ENCODE data around the gene ABR. TPM values are rescaled to one million over a fixed set of nuclear protein-coding genes. Genes with fewer than 3 reads are reported as not detected.

The ABR gene
- total RNA-seq, 2 donors from 2014 or later = 243 to 326 TPM

- H3K9ac ChIP-seq (ENCODE audit: low read depth in 2 of 2, low read length in 2 of 2) = no peak overlapping the region
- H3K9me3 ChIP-seq = no peaks in the 10 kb centered on the region
- no peaks in the 10 kb centered on the region for H3K27me3 ChIP-seq
- H3K36me3 ChIP-seq = peaks cover 7% of the 10 kb centered on the region
- no peak for TF ChIP-seq CTCF (IDR thresholded peaks at IDR 0.05)
- H3K4me1 ChIP-seq = no peaks in the 10 kb centered on the region
- no peak overlapping the region for H3K4me3 ChIP-seq
- no peak overlapping the region for H3K27ac ChIP-seq
- no peak for DNase-seq
- intact Hi-C loops (cut with DNase I) = loop anchor here (5.0 kb wide), 2 partner anchors 48 to 92 kb away; no protein-coding TSS in a partner anchor
These were observed 124.5 kb downstream of the ABR start for GRCh38 chr17:1055231-1055630.

DNA sequence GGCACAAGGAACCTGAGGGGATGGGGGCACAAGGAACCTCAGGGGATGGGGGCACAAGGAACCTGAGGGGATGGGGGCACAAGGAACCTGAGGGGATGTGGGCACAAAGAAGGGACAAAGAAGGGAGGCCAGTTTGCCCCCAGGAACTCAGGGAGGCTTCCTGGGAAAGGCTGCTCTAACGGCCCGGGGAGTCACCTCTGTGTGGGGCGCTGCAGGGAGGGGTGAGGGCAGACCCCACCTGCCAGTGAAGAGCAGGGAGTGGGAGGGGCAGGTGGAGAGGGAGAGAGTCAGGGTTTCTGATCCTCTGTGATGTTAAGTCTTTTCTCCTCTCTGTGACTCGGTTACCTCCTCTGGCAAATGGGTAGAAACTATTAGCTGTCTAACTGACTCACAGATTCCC, 125.1 kb downstream of the ABR start:
- intact Hi-C loops (cut with DNase I) = loop anchor here (5.0 kb wide), 2 partner anchors 47 to 93 kb away; no protein-coding TSS in a partner anchor
- Histone ChIP-seq H3K4me3 (no peak overlapping the region), H3K27me3 (no peaks in the 10 kb centered on the region), H3K36me3 (peaks cover 7% of the 10 kb centered on the region), H3K27ac (no peak overlapping the region), H3K9me3 (no peaks in the 10 kb centered on the region), H3K9ac (ENCODE audit: low read depth in 2 of 2, low read length in 2 of 2) (no peak overlapping the region), H3K4me1 (no peaks in the 10 kb centered on the region)
- no peak for TF ChIP-seq CTCF (IDR thresholded peaks at IDR 0.05)
- no peak for DNase-seq

DNA sequence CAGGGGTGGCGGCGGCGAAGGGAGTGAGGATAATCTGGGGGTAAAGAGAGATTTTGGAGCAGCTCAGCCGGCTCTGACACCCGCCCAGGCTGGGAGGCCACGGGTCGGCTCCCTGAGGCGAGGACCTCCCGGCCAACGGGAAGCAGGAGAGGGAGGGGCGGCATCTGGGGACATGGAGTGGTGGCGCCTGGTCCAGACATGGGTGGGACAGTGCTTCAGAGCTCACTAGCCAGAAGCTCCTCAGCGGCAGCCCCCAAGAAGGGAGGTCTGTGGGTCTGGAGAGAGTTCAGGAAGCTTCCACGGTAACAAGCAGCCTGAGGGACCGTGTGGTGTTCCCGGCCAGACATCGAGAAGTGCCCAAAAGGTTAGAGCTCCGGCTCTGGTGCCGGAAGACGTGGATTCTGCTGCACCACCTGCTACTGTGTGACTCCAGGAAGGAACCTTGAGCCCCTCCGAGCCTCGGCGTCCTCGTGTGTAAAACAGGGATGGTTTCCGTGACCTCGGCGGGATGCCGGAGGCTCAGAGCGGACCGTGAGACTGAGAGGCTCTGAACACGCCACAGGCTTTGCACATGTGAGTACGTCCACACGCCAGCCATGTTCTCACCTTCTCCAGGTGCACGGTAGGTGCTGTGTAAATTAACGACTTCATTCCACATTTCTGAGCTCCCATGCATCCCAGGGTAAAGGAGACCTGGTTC, 126.0 kb downstream of the ABR start:
- no peaks in the 10 kb centered on the region for H3K27me3 ChIP-seq
- H3K36me3 ChIP-seq = peaks cover 7% of the 10 kb centered on the region
- intact Hi-C loops (cut with DNase I) = no loop called here
- no peak for DNase-seq
- H3K27ac ChIP-seq = no peak overlapping the region
- H3K4me1 ChIP-seq = no peaks in the 10 kb centered on the region
- H3K9ac ChIP-seq (ENCODE audit: low read depth in 2 of 2, low read length in 2 of 2) = no peak overlapping the region
- no peaks in the 10 kb centered on the region for H3K9me3 ChIP-seq
- TF ChIP-seq CTCF (IDR thresholded peaks at IDR 0.05) = no peak
- no peak overlapping the region for H3K4me3 ChIP-seq

DNA sequence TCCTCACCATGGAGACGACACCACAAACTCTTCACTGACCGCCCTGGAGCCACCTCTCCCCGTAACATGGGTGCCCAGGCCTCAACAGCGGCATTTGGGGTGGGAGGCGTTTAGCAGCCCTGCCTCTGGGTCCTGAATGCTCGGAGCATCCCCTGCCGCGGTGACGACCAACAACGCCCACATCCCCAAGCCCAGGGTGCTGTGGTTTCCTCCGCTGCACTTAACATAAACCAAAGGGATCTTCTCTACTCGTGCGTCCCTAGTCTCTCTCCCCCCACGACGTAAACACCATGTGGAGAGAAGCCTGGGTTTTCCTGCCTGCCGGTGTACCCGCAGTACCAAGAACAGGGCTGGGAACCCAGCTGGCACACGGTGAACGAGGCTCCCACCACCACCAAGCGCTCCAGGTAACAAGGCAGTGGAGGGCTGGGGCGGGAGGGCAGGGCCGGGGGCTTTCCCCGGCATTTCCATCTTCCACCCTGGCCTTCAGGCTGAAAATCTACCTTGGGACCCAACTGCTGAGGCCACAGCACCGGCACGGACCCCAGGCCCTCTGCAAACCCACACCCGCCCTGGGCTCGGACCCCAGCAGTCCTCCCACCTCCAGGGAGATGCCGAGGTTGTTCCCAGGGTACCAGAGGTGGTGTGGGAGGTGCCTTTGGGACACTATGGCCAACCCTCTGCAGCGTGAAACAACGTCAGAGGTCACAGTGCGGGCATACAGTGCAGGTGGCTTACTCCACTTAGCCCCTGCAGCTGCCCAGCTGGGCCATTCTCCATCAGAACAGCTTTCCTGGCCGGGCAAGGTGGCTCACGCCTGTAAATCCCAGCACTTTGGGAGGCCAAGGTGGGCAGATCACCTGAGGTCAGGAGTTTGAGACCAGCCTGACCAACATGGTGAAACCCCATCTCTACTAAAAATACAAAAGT, 128.5 kb downstream of the ABR start:
- intact Hi-C loops (cut with DNase I) = no loop called here
- Histone ChIP-seq H3K27me3 (no peaks in the 10 kb centered on the region), H3K27ac (no peak overlapping the region), H3K4me3 (no peak overlapping the region), H3K9ac (ENCODE audit: low read depth in 2 of 2, low read length in 2 of 2) (no peak overlapping the region), H3K9me3 (no peaks in the 10 kb centered on the region), H3K4me1 (no peaks in the 10 kb centered on the region), H3K36me3 (peaks cover 3% of the 10 kb centered on the region)
- no peak for DNase-seq
- TF ChIP-seq CTCF (IDR thresholded peaks at IDR 0.05) = no peak

- Histone ChIP-seq H3K36me3 (peaks cover 3% of the 10 kb centered on the region), H3K9ac (ENCODE audit: low read depth in 2 of 2, low read length in 2 of 2) (no peak overlapping the region), H3K27me3 (no peaks in the 10 kb centered on the region), H3K27ac (no peak overlapping the region), H3K4me1 (no peaks in the 10 kb centered on the region), H3K4me3 (no peak overlapping the region), H3K9me3 (no peaks in the 10 kb centered on the region)
- no peak for TF ChIP-seq CTCF (IDR thresholded peaks at IDR 0.05)
- intact Hi-C loops (cut with DNase I) = no loop called here
- no peak for DNase-seq
These were observed 129.4 kb downstream of the ABR start for GRCh38 chr17:1050246-1050995.

All from colonic mucosa (tissue), 4 donors.